ENCODE data around the gene CLEC17A. TPM values are rescaled to one million over a fixed set of nuclear protein-coding genes. Genes with fewer than 3 reads are reported as not detected.

CLEC17A gene
- total and polyA plus RNA-seq, 8 donors, result 0.18 TPM; not detected in 6

GRCh38 chr19:14639536-14640277 lies 56.8 kb downstream of the CLEC17A start:
- H3K9me3 ChIP-seq, result peaks cover 4 to 31% (median 27%) of the 10 kb centered on the region in 4 donors
- no peak for DNase-seq
- no peak overlapping the region for H3K4me3 ChIP-seq
- peaks cover 0 to 13% (median 0%) of the 10 kb centered on the region in 3 donors for H3K27me3 ChIP-seq
- 41 to 60% (median 50%) methylated on average over 4 of the region's 4 CpGs for WGBS, 5 donors
- no peak overlapping the region for H3K27ac ChIP-seq
- no peaks in the 10 kb centered on the region for H3K4me1 ChIP-seq
- intact Hi-C loops (cut with DNase I; ENCODE audit: low total_unique reads), result no loop called here
- H3K36me3 ChIP-seq, result no peaks in the 10 kb centered on the region
- no peak for TF ChIP-seq CTCF (IDR thresholded peaks at IDR 0.05)
- no peak for TF ChIP-seq EP300 (IDR thresholded peaks at IDR 0.05)
- TF ChIP-seq POLR2A (IDR thresholded peaks at IDR 0.05), result no peak
- no peak for TF ChIP-seq POLR2AphosphoS5 (IDR thresholded peaks at IDR 0.05)

- H3K4me1 ChIP-seq, result no peaks in the 10 kb centered on the region
- intact Hi-C loops (cut with DNase I; ENCODE audit: low total_unique reads), result no loop called here
- H3K4me3 ChIP-seq, result no peak overlapping the region
- peaks cover 0 to 34% (median 0%) of the 10 kb centered on the region in 3 donors for H3K27me3 ChIP-seq
- H3K36me3 ChIP-seq, result no peaks in the 10 kb centered on the region
- DNase-seq, result no peak
- WGBS, 5 donors, result 66 to 96% (median 90%) methylated on average over 2 of the region's 2 CpGs
- no peak overlapping the region for H3K27ac ChIP-seq
- no peak for TF ChIP-seq EP300 (IDR thresholded peaks at IDR 0.05)
- no peak for TF ChIP-seq POLR2A (IDR thresholded peaks at IDR 0.05)
- TF ChIP-seq POLR2AphosphoS5 (IDR thresholded peaks at IDR 0.05), result no peak
- TF ChIP-seq CTCF (IDR thresholded peaks at IDR 0.05), result no peak
- peaks cover 0 to 1% (median under 1%) of the 10 kb centered on the region in 4 donors for H3K9me3 ChIP-seq
Measured at GRCh38 chr19:14648506-14648905, 65.6 kb downstream of the CLEC17A start.

GRCh38 chr19:14649020-14649419 lies 66.1 kb downstream of the CLEC17A start:
- Histone ChIP-seq H3K9me3 (no peaks in the 10 kb centered on the region), H3K36me3 (no peaks in the 10 kb centered on the region), H3K27ac (no peak overlapping the region), H3K4me3 (no peak overlapping the region), H3K27me3 (peaks cover 0 to 32% (median 0%) of the 10 kb centered on the region in 3 donors), H3K4me1 (no peaks in the 10 kb centered on the region)
- no peak for DNase-seq
- no peak for TF ChIP-seq EP300 (IDR thresholded peaks at IDR 0.05)
- no peak for TF ChIP-seq POLR2AphosphoS5 (IDR thresholded peaks at IDR 0.05)
- TF ChIP-seq POLR2A (IDR thresholded peaks at IDR 0.05), result no peak
- TF ChIP-seq CTCF (IDR thresholded peaks at IDR 0.05), result no peak
- intact Hi-C loops (cut with DNase I; ENCODE audit: low total_unique reads), result no loop called here
- WGBS, 5 donors, result 56 to 79% (median 70%) methylated on average over 4 of the region's 4 CpGs

- intact Hi-C loops (cut with DNase I; ENCODE audit: low total_unique reads), result no loop called here
Measured at GRCh38 chr19:14650161-14650560, 67.3 kb downstream of the CLEC17A start.

More at GRCh38 chr19:14650161-14650560, 67.3 kb downstream of the CLEC17A start:
- DNase-seq, result no peak
- Histone ChIP-seq H3K9me3 (no peaks in the 10 kb centered on the region), H3K27me3 (peaks cover 0 to 26% (median 0%) of the 10 kb centered on the region in 3 donors), H3K4me3 (no peak overlapping the region), H3K4me1 (no peaks in the 10 kb centered on the region), H3K36me3 (no peaks in the 10 kb centered on the region), H3K27ac (no peak overlapping the region)
- WGBS, 5 donors, result 67 to 85% (median 69%) methylated on average over 2 of the region's 2 CpGs
- no peak for TF ChIP-seq CTCF (IDR thresholded peaks at IDR 0.05)
- TF ChIP-seq POLR2AphosphoS5 (IDR thresholded peaks at IDR 0.05), result no peak
- TF ChIP-seq POLR2A (IDR thresholded peaks at IDR 0.05), result no peak
- TF ChIP-seq EP300 (IDR thresholded peaks at IDR 0.05), result no peak
